ENCODE data around the gene ANKRD49. TPM values are rescaled to one million over a fixed set of nuclear protein-coding genes. Genes with fewer than 3 reads are reported as not detected.

The ANKRD49 gene
- total and polyA plus RNA-seq, 2 of the 4 experiments (the other 2 are of a cell fraction): 7.2 to 10.4 TPM

DNA sequence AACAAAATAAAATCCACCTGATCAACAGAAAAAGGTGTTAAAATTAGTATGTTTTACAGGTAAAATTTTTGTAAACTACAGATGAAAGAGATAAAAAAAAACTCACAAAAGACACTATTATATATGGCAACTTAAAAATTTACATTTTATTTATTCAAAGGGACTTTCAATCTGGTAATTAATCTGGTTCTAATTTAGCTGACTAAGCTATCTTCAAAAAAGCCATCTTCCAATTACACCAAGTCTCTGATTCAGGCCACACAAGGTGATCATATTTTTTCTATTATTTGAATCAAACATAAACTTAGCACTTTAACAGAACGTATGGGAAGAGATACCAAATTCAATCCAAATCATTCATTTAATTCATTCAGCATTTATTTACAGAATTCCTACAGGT, 7.7 kb upstream of the ANKRD49 start:
- Histone ChIP-seq H3K9ac (ENCODE audit: low read depth, low read length) (no peak overlapping the region), H2AK5ac (ENCODE audit: low read depth, low read length) (no peak overlapping the region), H2BK20ac (ENCODE audit: low read depth, low read length) (no peak overlapping the region), H4K20me1 (ENCODE audit: insufficient read depth, low read length) (no peaks in the 10 kb centered on the region), H3K27me3 (ENCODE audit: control insufficient read depth, insufficient read depth, low read length) (no peaks in the 10 kb centered on the region), H4K5ac (ENCODE audit: low read depth, low read length) (no peak overlapping the region), H2BK5ac (ENCODE audit: low read depth, low read length, poor library complexity, severe bottlenecking) (no peak overlapping the region), H2AK9ac (replicated peaks; ENCODE audit: low read depth, low read length, poor library complexity) (no peak overlapping the region), H4K8ac (ENCODE audit: low read depth in 2 of 2, low read length in 2 of 2) (no peak overlapping the region), H3K56ac (ENCODE audit: extremely low read depth, insufficient read depth, low read length) (no peak overlapping the region), H3K9me1 (ENCODE audit: insufficient read depth, low read length) (no peaks in the 10 kb centered on the region), H3K79me1 (ENCODE audit: low read depth in 1 of 2, low read length in 2 of 2) (peaks cover 3 to 8% of the 10 kb centered on the region in 2 experiments; a peak in 3 of 4 replicates), H2BK15ac (ENCODE audit: low read depth, low read length) (no peak overlapping the region), H3K23ac (ENCODE audit: low read depth, low read length) (no peak overlapping the region), H3K4me3 (ENCODE audit: insufficient read depth, low read depth, low read length) (no peak overlapping the region), H3K27ac (ENCODE audit: insufficient read depth, low read length) (no peak overlapping the region), H4K91ac (ENCODE audit: insufficient read depth, low read depth, low read length) (no peak overlapping the region), H3K18ac (ENCODE audit: low read depth, low read length) (no peak overlapping the region), H3K36me3 (ENCODE audit: control insufficient read depth, insufficient read depth, low read length) (peaks cover 7% of the 10 kb centered on the region), H3K4me2 (ENCODE audit: low read depth, low read length) (no peak overlapping the region), H2BK120ac (ENCODE audit: low read depth, low read length) (no peak overlapping the region), H2AFZ (replicated peaks; ENCODE audit: low read length, poor library complexity) (no peak overlapping the region), H3K4me1 (ENCODE audit: control insufficient read depth, insufficient read depth, low read length) (no peaks in the 10 kb centered on the region), H3K14ac (replicated peaks; ENCODE audit: low read depth, low read length) (no peak overlapping the region), H3K4ac (ENCODE audit: low read depth, low read length) (no peak overlapping the region), H3K9me3 (ENCODE audit: control insufficient read depth, insufficient read depth, low read length) (no peaks in the 10 kb centered on the region)
- ChIA-PET POLR2A (ENCODE audit: unreplicated experiment) (no interaction called here), CTCF (no interaction called here)
- WGBS, 2 experiments (ENCODE audit: extremely low coverage in 2 of 2, insufficient read length in 1 of 2): no CpG with 5 or more reads among the region's 1 CpG
- no TSS peak for BruUV-seq (replicated peaks)
- intact Hi-C loops (cut with micrococcal nuclease) (no loop called here), dilution Hi-C loops (cut with HindIII; ENCODE audit: low sequenced_read_pairs, unreplicated experiment) (no loop called here), in situ Hi-C loops (cut with MboI; ENCODE audit: low sequenced_read_pairs) (no loop called here)
- peak; percentile 93 for TF ChIP-seq MAFK (IDR thresholded peaks at IDR 0.05; ENCODE audit: low read depth, low read length)
- no peak for TF ChIP-seq SMC3 (IDR thresholded peaks at IDR 0.05; ENCODE audit: low read depth, low read length)
- no peak for TF ChIP-seq CEBPB (IDR thresholded peaks at IDR 0.05; ENCODE audit: low read depth, low read length)
- no peak for TF ChIP-seq MXI1 (IDR thresholded peaks at IDR 0.05; ENCODE audit: borderline replicate concordance, low read depth, low read length)
- no peak for ATAC-seq (ENCODE audit: low read depth)
- no peak for DNase-seq

Data from IMR-90 (cell line).